ENCODE measurements around the gene ZNF526. TPM values are rescaled to one million over a fixed set of nuclear protein-coding genes. Genes with fewer than 3 reads are reported as not detected.

Gene ZNF526
- total and polyA plus RNA-seq, 3 donors from 2014 or later: 10.1 to 12.2 (median 10.1) TPM

DNA sequence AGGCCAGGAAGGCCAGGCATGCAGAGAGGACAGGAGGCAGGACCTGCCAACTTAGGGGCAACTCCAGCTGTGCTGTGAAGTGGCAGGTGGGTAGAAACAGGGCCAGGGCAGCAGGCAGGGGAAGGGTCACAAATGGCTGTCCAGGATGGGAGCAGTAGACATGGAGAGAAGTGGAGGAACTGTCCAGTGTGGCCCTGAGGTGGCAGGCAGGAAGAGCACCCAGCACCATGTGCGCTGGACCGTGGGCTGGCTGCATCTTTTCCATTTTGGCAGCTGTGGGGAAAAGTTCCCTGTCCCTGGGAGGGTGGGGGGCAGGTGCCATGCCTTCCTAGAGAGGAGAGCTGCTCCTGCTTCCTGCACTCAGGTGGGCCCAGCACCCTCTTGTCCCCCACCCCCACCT is 16.4 kb upstream of the ZNF526 start:
- intact Hi-C loops (cut with DNase I; ENCODE audit: low total_unique reads): no loop called here
- no peak overlapping the region for H3K27ac ChIP-seq
- WGBS, 2 donors: 83 to 91% methylated on average over 2 of the region's 2 CpGs
- no peaks in the 10 kb centered on the region for H3K4me1 ChIP-seq
- H3K27me3 ChIP-seq: no peaks in the 10 kb centered on the region
- H3K4me3 ChIP-seq: no peak overlapping the region
- no peaks in the 10 kb centered on the region for H3K36me3 ChIP-seq (ENCODE audit: low read depth, missing control alignments)
- TF ChIP-seq, protein P1, sequence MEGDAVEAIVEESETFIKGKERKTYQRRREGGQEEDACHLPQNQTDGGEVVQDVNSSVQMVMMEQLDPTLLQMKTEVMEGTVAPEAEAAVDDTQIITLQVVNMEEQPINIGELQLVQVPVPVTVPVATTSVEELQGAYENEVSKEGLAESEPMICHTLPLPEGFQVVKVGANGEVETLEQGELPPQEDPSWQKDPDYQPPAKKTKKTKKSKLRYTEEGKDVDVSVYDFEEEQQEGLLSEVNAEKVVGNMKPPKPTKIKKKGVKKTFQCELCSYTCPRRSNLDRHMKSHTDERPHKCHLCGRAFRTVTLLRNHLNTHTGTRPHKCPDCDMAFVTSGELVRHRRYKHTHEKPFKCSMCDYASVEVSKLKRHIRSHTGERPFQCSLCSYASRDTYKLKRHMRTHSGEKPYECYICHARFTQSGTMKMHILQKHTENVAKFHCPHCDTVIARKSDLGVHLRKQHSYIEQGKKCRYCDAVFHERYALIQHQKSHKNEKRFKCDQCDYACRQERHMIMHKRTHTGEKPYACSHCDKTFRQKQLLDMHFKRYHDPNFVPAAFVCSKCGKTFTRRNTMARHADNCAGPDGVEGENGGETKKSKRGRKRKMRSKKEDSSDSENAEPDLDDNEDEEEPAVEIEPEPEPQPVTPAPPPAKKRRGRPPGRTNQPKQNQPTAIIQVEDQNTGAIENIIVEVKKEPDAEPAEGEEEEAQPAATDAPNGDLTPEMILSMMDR (IDR thresholded peaks at IDR 0.05): no peak
- DNase-seq: no peak
- no peaks in the 10 kb centered on the region for H3K9me3 ChIP-seq

DNA sequence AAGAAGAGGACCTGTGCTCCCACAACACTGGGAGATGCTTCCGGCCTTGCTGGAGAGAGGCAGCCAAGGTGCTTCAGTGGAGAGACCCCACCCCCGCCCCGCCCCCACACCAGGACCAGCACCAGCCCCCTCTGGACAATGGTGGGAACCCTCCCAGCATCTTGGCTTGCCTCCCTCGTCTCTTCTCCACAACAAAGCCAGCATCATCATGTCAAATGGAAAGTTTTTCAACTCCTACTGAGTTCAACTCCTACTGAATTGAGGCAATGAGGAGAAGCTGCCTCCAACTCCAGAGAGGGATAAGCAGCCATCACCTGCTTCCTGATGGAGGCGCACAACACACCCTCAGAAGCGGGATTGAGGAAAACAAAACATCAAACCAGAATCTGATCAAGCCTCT is 15.4 kb upstream of the ZNF526 start:
- Histone ChIP-seq H3K4me1 (no peaks in the 10 kb centered on the region), H3K36me3 (ENCODE audit: low read depth, missing control alignments) (no peaks in the 10 kb centered on the region), H3K4me3 (no peak overlapping the region), H3K27me3 (no peaks in the 10 kb centered on the region), H3K9me3 (no peaks in the 10 kb centered on the region), H3K27ac (no peak overlapping the region)
- intact Hi-C loops (cut with DNase I; ENCODE audit: low total_unique reads): no loop called here
- no peak for TF ChIP-seq POLR2A (IDR thresholded peaks at IDR 0.05)
- TF ChIP-seq, protein P1 (IDR thresholded peaks at IDR 0.05): no peak
- 88 to 90% methylated on average over 5 to 6 of the region's 6 CpGs for WGBS, 2 donors
- no peak for DNase-seq

DNA sequence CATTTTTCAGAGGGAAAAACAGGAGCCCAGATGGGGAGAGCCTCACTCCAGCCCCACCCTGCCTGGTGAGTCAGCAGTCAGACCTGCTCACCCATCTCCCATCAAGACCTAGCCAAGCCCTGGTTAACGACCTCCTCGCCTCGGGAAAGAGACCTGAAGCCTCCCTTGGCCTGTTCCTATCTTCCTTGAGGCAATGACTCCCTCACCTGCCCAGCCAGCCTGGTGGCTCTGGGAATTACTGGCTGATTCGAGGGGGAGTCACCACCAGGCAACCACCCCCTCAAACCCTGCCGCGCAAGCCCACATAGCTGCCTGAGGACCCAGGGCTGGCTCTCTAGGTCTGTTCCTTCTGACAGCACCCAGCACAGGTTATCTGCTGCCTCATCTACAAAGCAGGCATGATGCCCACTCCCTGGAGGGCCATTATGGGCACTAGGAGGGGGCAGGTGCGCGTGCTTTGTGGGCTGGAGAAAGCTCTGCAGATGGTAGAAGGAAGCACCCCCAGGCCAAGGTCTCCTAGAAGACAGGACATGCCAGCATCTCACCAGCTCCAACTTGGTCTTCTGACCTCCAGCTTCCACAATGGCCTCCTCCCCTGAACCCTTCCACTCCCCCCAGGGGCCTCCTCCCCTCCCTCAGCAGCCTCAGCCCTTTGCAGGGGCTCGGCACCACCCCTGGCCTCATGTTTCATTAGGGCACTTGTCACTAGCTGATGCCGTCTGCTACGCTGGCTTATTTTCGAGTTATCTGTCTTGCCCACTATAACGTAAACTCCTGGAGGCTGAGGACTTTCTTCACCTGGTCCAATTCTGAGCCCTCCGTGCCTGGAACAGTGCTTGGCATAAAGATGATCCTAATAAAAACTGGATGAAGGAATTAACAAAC is 13.0 kb upstream of the ZNF526 start:
- no peaks in the 10 kb centered on the region for H3K27me3 ChIP-seq
- no peak for DNase-seq
- H3K9me3 ChIP-seq: no peaks in the 10 kb centered on the region
- H3K27ac ChIP-seq: no peak overlapping the region
- H3K4me3 ChIP-seq: no peak overlapping the region
- TF ChIP-seq, protein P1 (IDR thresholded peaks at IDR 0.05): no peak
- no peak for TF ChIP-seq POLR2A (IDR thresholded peaks at IDR 0.05)
- intact Hi-C loops (cut with DNase I; ENCODE audit: low total_unique reads): no loop called here
- 88 to 94% methylated on average over 14 of the region's 14 CpGs for WGBS, 2 donors
- no peaks in the 10 kb centered on the region for H3K4me1 ChIP-seq
- H3K36me3 ChIP-seq (ENCODE audit: low read depth, missing control alignments): no peaks in the 10 kb centered on the region

DNA sequence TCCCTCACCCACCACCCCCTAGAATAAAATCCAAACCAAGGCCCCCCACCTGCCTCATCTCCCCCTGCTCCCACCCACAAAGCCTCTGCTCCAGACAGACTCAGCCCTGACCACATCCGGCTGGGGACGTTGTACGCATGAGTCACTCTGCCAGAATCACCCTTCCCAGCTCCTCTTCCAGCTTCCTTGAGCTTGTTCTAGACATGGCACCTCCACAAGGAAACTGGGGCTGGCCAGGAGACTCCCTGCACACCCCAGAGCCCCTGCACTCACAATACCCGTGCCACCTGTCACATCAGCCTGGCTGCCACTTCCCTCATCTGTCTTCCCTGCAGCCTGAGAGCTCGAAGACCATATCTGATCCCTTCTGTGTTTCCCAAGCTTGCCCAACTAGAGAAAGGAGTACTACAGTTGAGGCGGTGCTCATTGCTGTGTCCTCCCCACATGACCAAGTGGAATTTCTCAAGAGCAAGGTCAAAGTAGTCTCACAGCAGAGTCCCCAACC is 12.3 kb upstream of the ZNF526 start:
- Histone ChIP-seq H3K27me3 (no peaks in the 10 kb centered on the region), H3K4me1 (no peaks in the 10 kb centered on the region), H3K36me3 (ENCODE audit: low read depth, missing control alignments) (no peaks in the 10 kb centered on the region), H3K9me3 (no peaks in the 10 kb centered on the region), H3K4me3 (no peak overlapping the region), H3K27ac (no peak overlapping the region)
- DNase-seq: no peak
- intact Hi-C loops (cut with DNase I; ENCODE audit: low total_unique reads): no loop called here
- TF ChIP-seq, protein P1 (IDR thresholded peaks at IDR 0.05): no peak
- TF ChIP-seq POLR2A (IDR thresholded peaks at IDR 0.05): no peak
- 94 to 96% methylated on average over 6 of the region's 6 CpGs for WGBS, 2 donors
